Chondrocyte (in vitro differentiated cells): Measurements from ENCODE around the gene PRLR. TPM values are rescaled to one million over a fixed set of nuclear protein-coding genes. Genes with fewer than 3 reads are reported as not detected.

ENCODE experiments used
- DNase-seq: peaks from one replicate; pipeline ENCODE4 v3.0.0; 2021; ENCODE audit warnings: mixed read lengths, low spot score
- H3K27ac Mint-ChIP-seq: one replicate; pipeline ENCODE4 v1.8.0; 2021; ENCODE audit warnings: mild to moderate bottlenecking, moderate library complexity, mixed read lengths; ENCODE audit not compliant: unreplicated experiment
- H3K27me3 Mint-ChIP-seq: 2 replicates; pipeline ENCODE4 v1.8.0; 2021; ENCODE audit warnings: low read depth, mixed read lengths
- H3K36me3 Mint-ChIP-seq: 2 replicates; pipeline ENCODE4 v1.8.0; 2021; ENCODE audit warnings: low read depth, mixed read lengths
- H3K4me1 Mint-ChIP-seq: 2 replicates; pipeline ENCODE4 v1.8.0; 2021; ENCODE audit warnings: low read depth, mild to moderate bottlenecking, mixed read lengths
- H3K4me3 Mint-ChIP-seq: one replicate; pipeline ENCODE4 v1.8.0; 2021; ENCODE audit warnings: mild to moderate bottlenecking, moderate library complexity, mixed read lengths; ENCODE audit not compliant: unreplicated experiment
- H3K9me3 Mint-ChIP-seq: 2 replicates; pipeline ENCODE4 v1.8.0; 2021; ENCODE audit warnings: low read depth, mixed read lengths
- CTCF ChIP-seq: fragments of 200-600 bp; sonication (generic); IDR thresholded peaks from 2 replicates; pipeline ENCODE4 v1.5.0; 2021; ENCODE audit warnings: antibody characterized with exemption, mild to moderate bottlenecking, moderate library complexity
- total RNA-seq: library from RNA; stranded (reverse); gene quantifications from 3 replicates; pipeline ENCODE4 v1.2.1, GENCODE V29; 2021

PRLR gene
- total RNA-seq, 1 donor from 2014 or later, result 0.05 TPM

GRCh38 chr5:35060236-35060635 lies 170.1 kb downstream of the PRLR start:
- Mint-ChIP-seq H3K4me1 (no peaks in the 10 kb centered on the region), H3K36me3 (no peaks in the 10 kb centered on the region)
- no peak for TF ChIP-seq CTCF

GRCh38 chr5:35059251-35059650 lies 171.0 kb downstream of the PRLR start:
- no peak overlapping the region for H3K27ac Mint-ChIP-seq
- no peak for DNase-seq
- no peaks in the 10 kb centered on the region for H3K9me3 Mint-ChIP-seq
- no peaks in the 10 kb centered on the region for H3K4me1 Mint-ChIP-seq
- TF ChIP-seq CTCF, result no peak
- H3K36me3 Mint-ChIP-seq, result no peaks in the 10 kb centered on the region
- H3K4me3 Mint-ChIP-seq, result no peak overlapping the region
- peaks cover 39% of the 10 kb centered on the region for H3K27me3 Mint-ChIP-seq

More at GRCh38 chr5:35060236-35060635, 170.1 kb downstream of the PRLR start:
- H3K27ac Mint-ChIP-seq, result no peak overlapping the region
- H3K4me3 Mint-ChIP-seq, result no peak overlapping the region
- no peaks in the 10 kb centered on the region for H3K9me3 Mint-ChIP-seq
- H3K27me3 Mint-ChIP-seq, result peaks cover 31% of the 10 kb centered on the region
- DNase-seq, result no peak

GRCh38 chr5:35058374-35058788 lies 171.9 kb downstream of the PRLR start:
- Mint-ChIP-seq H3K9me3 (no peaks in the 10 kb centered on the region), H3K4me1 (no peaks in the 10 kb centered on the region), H3K4me3 (no peak overlapping the region), H3K27me3 (peaks cover 38% of the 10 kb centered on the region), H3K27ac (no peak overlapping the region), H3K36me3 (no peaks in the 10 kb centered on the region)
- no peak for TF ChIP-seq CTCF
- DNase-seq, result no peak

- no peak for DNase-seq
Observed at GRCh38 chr5:35056686-35057085, 173.6 kb downstream of the PRLR start.

GRCh38 chr5:35052838-35053237 lies 177.4 kb downstream of the PRLR start:
- H3K9me3 Mint-ChIP-seq, result peaks cover 8% of the 10 kb centered on the region
- no peak for TF ChIP-seq CTCF
- peaks cover 36% of the 10 kb centered on the region for H3K27me3 Mint-ChIP-seq
- no peaks in the 10 kb centered on the region for H3K36me3 Mint-ChIP-seq
- DNase-seq, result no peak
- H3K27ac Mint-ChIP-seq, result no peak overlapping the region
- no peak overlapping the region for H3K4me3 Mint-ChIP-seq
- no peaks in the 10 kb centered on the region for H3K4me1 Mint-ChIP-seq

More at GRCh38 chr5:35056686-35057085, 173.6 kb downstream of the PRLR start:
- peaks cover under 1% of the 10 kb centered on the region for H3K9me3 Mint-ChIP-seq
- H3K27ac Mint-ChIP-seq, result no peak overlapping the region
- H3K27me3 Mint-ChIP-seq, result peaks cover 35% of the 10 kb centered on the region
- H3K36me3 Mint-ChIP-seq, result no peaks in the 10 kb centered on the region
- TF ChIP-seq CTCF, result no peak
- H3K4me1 Mint-ChIP-seq, result no peaks in the 10 kb centered on the region
- no peak overlapping the region for H3K4me3 Mint-ChIP-seq
